ENCODE data around the gene AKIRIN1.
"Not testable (repeated sequence)": the region's sequence is repeated elsewhere in the genome, so short reads cannot be mapped to it uniquely, and the experiment has no call there.

AKIRIN1 gene, protein sequence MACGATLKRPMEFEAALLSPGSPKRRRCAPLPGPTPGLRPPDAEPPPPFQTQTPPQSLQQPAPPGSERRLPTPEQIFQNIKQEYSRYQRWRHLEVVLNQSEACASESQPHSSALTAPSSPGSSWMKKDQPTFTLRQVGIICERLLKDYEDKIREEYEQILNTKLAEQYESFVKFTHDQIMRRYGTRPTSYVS

DNA sequence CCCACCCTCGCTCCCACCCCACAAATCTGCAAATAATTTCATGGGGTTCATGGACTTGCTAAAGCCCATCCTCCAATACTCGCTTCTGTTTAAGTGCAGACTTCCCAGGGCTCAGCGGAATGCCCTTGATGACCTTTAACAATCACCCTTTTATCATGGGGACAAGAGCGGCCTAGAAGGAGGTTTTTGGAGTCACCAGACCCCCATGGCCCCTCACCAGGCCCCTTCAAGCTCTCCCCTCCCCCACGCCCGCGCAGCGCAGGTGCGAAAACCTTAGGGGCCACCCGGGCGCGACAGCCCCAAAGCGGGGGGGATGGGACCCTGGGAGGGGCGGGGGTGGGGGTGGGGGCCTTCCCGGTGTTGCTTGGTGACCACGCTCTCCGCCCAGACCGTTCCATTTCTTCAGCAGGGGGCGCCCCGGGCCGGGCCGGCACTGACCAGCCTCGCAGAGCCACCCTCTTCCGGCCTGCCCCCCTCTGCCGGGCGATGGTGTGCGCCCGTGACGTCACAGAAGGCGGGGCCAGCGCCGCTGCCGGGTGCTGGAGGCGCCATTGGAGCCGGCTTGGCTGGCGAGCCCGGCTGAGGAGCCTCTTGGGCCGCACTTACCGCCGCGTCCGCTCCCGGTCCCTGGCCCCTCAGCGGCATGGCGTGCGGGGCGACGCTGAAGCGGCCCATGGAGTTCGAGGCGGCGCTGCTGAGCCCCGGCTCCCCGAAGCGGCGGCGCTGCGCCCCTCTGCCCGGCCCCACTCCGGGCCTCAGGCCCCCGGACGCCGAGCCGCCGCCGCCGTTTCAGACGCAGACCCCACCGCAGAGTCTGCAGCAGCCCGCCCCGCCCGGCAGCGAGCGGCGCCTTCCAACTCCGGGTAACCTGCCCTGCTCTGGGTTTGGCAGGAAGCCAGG lies at the start of gene AKIRIN1:
Gene AKIRIN1 (plus strand): TSS at position 539 of the 900 bp plus-strand sequence. CDS start 105 bp downstream, at position 644.
- peak; percentile 92 to 99 (median 95) for DNase-seq (ENCODE audit: low read depth in 3 of 3)

- no peak for DNase-seq (ENCODE audit: low read depth in 3 of 3)
Observed at GRCh38 chr1:38941527-38942019, 49.5 kb upstream of the AKIRIN1 start, which contains the start of gene RHBDL2. Gene RHBDL2 (minus strand): TSS chr1:38941830. CDS start chr1:38919212, 22,618 bp downstream.

DNA sequence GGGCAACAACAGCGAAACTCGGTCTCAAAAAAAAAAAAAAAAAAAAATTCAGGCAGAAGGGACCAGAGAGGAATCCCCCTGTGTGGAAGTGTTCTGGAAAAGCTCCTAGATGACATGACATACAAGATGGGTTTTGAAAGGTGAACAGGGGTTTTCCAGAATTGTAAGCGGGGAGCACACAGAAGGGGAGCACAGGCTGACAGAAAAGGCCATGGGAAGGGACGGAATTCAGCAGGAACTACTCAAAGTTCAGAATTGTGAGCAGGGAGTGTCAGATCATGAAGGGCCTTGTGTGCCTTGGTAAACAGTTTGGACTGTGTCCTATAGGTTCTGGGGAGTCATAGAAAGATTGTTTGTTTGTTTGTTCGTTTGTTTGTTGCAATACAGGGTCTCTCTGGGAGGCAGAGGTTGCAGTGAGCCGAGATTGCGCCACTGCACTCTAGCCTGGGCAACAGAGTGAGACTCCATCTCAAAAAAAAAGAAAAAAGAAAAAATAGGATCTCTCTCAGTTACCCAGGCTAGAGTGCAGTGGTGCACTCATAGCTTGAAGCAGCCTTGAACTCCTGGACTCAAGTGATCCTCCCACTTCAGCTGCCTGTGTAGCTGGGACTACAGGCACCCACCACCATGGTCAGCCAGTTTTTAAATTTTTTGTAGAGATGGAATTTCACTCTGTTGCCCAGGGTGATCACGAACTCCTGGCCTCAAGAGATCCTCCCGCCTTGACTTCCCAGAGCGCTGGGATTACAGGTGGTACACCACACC lies 48.2 kb upstream of the AKIRIN1 start:
- no peak for DNase-seq (ENCODE audit: low read depth in 3 of 3)

DNA sequence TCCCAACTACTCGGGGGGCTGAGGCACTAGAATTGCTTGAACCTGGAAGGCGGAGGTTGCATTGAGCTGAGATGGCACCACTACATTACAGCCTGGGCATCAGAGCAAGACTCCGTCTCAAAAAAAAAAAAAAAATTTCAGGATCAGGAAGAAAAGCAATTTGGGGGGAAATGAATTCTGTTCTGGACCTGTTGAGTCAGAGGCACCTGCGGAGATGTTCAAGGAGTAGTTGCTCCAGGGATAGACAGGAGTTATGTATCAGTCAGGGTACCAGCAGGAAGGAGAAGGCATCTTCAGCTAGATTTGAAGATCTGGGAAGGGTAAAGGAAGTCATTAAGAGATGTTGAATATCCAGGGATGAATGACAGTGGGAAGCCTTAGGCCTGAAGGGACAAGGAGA lies 46.5 kb upstream of the AKIRIN1 start:
- DNase-seq (ENCODE audit: low read depth in 3 of 3): no peak

- DNase-seq (ENCODE audit: low read depth in 3 of 3): no peak
Observed at GRCh38 chr1:38950553-38950952, 40.5 kb upstream of the AKIRIN1 start.

DNA sequence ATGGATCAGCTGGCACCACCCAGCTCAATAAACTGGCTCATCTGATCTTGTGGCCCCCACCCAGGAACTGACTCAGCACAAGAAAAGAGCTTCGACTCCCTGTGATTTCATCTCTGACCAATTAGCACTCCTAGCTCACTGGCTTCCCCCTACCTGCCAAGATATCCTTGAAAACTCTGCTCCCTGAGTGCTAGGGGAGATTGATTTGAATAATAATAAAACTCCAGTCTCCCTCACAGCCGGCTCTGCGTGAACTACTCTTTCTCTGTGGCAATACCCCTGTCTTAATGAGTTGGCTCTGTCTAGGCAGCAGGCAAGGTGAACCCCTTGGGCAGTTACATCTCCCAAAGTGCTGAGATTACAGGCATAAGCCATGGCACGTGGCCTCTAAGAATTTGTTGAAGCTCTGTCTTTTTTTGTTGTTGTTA lies 37.6 kb upstream of the AKIRIN1 start:
- DNase-seq (ENCODE audit: low read depth in 3 of 3): no peak

DNA sequence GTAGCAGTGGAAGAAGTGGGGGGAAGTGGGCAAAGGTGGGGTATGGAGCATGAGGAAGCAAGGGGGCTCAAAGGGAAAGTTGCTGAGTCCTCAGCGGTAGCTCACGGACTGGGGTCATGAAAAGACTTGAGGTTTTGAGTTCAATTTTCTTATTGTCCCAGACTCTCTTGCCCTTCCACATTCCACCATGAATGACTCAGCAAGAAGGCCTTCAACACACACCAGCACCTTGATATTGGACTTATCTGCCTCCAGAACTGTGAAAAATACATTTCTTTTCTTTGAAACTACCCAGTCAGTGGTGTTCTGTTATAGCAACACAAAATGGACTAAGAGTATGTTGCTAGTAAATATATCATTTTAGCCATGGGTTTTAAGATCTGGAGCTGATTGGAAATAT lies 32.1 kb upstream of the AKIRIN1 start:
- no peak for DNase-seq (ENCODE audit: low read depth in 3 of 3)

DNA sequence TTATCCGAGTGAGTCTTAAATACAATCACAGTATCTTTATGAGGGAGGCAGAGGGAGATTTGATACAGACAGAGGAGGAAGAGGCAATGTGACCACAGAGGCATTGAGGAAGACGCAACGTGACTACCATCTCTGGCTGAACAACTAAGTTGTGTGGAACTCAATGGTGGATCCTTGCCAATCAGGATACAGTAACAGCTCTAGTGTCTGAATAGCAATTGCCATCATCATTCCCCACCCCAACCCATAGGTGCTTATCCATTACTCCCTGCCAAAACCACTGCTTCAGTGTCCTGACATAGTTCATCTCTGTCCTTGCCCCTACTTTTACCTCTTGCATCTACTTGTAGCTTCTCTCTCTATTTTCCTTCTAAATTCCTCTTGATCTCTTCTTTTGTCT lies 29.0 kb upstream of the AKIRIN1 start:
- DNase-seq (ENCODE audit: low read depth in 3 of 3): no peak

DNA sequence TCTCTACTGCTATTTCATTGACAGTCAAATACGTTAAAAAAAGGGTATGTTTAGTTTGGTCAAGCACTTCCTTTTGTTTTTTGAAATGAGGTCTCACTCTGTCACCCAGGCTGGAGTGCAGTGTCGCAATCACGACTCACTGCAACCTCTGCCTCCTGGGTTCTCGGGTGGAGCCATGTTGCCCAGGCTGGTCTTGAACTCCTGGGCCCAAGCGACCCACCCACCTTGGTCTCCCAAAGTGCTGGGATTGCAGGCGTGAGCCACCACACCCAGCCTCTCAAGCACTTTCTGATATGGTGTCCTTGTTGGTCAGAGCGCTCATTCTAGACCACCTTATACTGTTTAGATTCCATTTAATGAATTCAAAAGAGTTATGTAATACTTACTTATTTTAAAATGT lies 28.5 kb upstream of the AKIRIN1 start:
- no peak for DNase-seq (ENCODE audit: low read depth in 3 of 3)

GRCh38 chr1:38964140-38964548 lies 26.9 kb upstream of the AKIRIN1 start:
- no peak for DNase-seq (ENCODE audit: low read depth in 3 of 3)

DNA sequence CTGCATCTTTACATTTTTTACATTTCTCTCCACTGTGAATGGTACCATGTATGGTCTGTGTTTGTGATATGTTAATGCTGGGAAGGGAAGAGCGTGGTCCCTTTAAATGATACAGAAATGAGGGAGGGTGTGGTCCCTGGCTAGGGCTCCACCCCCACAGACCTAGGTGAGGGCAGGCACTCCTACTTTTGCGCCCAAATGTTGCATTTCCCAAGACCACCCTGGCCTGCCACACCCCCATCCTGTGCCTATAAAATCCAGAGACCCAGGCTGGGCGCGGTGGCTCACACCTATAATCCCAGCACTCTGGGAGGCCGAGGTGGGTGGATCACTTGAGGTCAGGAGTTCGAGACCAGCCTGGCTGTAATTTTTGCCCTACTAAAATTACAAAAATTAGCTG lies 17.9 kb upstream of the AKIRIN1 start:
- DNase-seq (ENCODE audit: low read depth in 3 of 3): not testable (repeated sequence)

GRCh38 chr1:38973659-38974437 lies 17.2 kb upstream of the AKIRIN1 start:
- no peak for DNase-seq (ENCODE audit: low read depth in 3 of 3)

GRCh38 chr1:38977399-38978244 lies 13.5 kb upstream of the AKIRIN1 start:
- peak in 1 of 3 experiments; percentile 15 for DNase-seq (ENCODE audit: low read depth in 3 of 3)

GRCh38 chr1:38978245-38978542 lies 12.9 kb upstream of the AKIRIN1 start:
- DNase-seq (ENCODE audit: low read depth in 3 of 3): not testable (repeated sequence)

DNA sequence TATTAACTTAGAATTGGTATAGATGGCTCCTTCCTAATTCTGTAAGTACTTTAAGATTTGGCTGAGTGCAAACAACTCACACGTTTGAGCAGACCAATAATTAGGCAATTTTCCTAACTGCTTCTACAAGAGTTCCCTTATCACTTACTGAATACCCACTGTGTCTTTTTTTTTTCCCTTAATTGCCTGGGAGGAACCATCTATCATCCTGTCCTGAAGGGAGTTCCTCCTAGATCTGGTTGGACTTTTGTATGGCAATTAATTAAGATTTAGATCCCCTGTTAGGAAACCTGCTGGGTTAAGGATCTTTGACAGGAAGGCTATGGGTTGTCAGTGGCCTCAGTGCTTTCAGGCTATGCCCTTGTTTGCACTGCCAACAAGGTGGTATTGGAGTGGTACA lies 11.7 kb upstream of the AKIRIN1 start:
- not testable (repeated sequence) for DNase-seq (ENCODE audit: low read depth in 3 of 3)

GRCh38 chr1:38989979-38990378 lies 1.1 kb upstream of the AKIRIN1 start:
- DNase-seq (ENCODE audit: low read depth in 3 of 3): no peak

DNA sequence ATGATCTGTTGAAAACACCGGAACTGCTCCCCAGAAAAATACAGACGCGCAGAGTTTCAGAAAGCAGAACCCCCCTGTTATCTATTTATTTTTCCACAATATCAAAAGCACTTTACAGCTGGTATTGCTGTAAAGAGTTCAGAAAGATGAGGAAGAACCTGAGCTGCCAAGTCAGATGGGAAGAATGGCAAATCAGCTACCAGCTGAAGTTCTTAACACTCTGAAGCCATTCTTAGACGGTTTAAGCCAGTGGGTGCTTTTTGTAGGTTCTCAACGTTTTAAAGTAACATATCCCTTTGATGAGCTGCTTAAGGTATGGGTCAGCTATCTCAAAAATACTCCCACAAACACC lies 714 bp upstream of the AKIRIN1 start:
- DNase-seq (ENCODE audit: low read depth in 3 of 3): no peak

- peak in 1 of 3 experiments; percentile 11 for DNase-seq (ENCODE audit: low read depth in 3 of 3)
Observed at GRCh38 chr1:38991638-38992411, 749 bp downstream of the AKIRIN1 start.

- no peak for DNase-seq (ENCODE audit: low read depth in 3 of 3)
Observed at GRCh38 chr1:38992412-38993111, 1.5 kb downstream of the AKIRIN1 start.

All from stimulated activated CD4-positive, alpha-beta T cell treated with anti-CD3 and anti-CD28 coated beads, TNF-alpha, amount 100 ng/mL, for 24 hours (primary cell).